GM12891 (cell line): ENCODE measurements around the gene SIX1.

Experiments used
- PAX5 ChIP-seq: IDR thresholded peaks from 2 replicates; pipeline ENCODE4 v1.6.1; 2011; ENCODE audit warnings: low read length, moderate library complexity, mild to moderate bottlenecking; ENCODE audit not compliant: insufficient read depth, severe bottlenecking
- POLR2A ChIP-seq: IDR thresholded peaks from 2 replicates; pipeline ENCODE4 v1.6.1; 2011; ENCODE audit warnings: low read depth, low read length, control low read depth
- POLR2AphosphoS5 ChIP-seq: IDR thresholded peaks from 2 replicates; pipeline ENCODE4 v1.6.1; 2011; ENCODE audit warnings: low read depth, low read length, control low read depth
- SPI1 ChIP-seq: IDR thresholded peaks from 2 replicates; pipeline ENCODE4 v1.6.1; 2011; ENCODE audit warnings: low read depth, low read length, control low read depth
- TAF1 ChIP-seq: IDR thresholded peaks from 2 replicates; pipeline ENCODE4 v1.6.1; 2011; ENCODE audit warnings: low read depth, low read length, control low read depth

- no peak for TF ChIP-seq POLR2AphosphoS5
- TF ChIP-seq POLR2A: no peak
- no peak for TF ChIP-seq TAF1
- TF ChIP-seq PAX5: no peak
- no peak for TF ChIP-seq SPI1
These were observed 4.0 kb downstream of the SIX1 start for GRCh38 chr14:60645126-60645741.
